ENCODE data around the gene VWA8.

Gene VWA8

DNA sequence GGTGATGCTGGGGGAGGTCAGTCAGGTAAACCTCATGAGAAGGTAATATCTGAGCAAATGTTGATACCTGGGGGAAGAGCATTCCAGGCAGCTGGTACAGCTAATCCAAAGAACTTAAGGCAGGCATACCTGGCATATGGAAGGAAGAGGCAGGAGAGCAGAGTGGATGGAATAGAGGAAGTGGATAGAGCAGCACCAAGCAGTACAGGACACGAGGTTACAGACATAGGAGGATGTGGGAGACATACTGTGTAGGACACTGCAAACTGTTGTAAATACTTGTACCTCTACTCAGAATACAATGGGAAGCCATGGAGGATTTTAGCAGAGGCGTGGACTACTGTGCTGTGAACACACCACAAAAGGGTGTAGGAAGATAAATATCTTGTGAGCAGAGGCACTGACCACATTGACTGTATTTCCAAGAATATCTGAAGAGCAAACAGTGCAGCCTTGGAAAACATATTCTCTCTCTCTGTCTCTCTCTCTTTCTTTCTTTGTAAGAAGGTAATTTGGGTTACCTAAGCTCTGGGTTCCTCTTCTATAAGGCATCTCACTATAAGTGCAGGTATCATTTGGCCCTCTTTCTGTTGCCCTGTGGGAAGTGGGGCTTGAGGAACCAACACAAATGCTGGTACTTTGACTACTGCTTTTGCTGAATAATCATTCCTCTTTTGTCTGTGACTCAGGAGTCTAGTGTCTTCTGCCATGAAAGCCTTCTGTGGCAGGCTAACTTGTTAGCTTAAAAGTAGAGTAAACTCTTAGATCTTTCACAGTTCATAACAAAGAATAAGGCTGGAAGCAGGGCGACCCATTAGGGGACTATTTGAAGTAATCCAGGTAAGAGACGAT, 238.0 kb downstream of the VWA8 start:
- no peak overlapping the region for H3K4me2 ChIP-seq
- no peaks in the 10 kb centered on the region for H3K36me3 ChIP-seq (ENCODE audit: insufficient read depth)
- no peaks in the 10 kb centered on the region for H3K79me2 ChIP-seq (ENCODE audit: insufficient read depth, low read depth)
- H3K9ac ChIP-seq, result no peak overlapping the region
- TF ChIP-seq, protein P1, sequence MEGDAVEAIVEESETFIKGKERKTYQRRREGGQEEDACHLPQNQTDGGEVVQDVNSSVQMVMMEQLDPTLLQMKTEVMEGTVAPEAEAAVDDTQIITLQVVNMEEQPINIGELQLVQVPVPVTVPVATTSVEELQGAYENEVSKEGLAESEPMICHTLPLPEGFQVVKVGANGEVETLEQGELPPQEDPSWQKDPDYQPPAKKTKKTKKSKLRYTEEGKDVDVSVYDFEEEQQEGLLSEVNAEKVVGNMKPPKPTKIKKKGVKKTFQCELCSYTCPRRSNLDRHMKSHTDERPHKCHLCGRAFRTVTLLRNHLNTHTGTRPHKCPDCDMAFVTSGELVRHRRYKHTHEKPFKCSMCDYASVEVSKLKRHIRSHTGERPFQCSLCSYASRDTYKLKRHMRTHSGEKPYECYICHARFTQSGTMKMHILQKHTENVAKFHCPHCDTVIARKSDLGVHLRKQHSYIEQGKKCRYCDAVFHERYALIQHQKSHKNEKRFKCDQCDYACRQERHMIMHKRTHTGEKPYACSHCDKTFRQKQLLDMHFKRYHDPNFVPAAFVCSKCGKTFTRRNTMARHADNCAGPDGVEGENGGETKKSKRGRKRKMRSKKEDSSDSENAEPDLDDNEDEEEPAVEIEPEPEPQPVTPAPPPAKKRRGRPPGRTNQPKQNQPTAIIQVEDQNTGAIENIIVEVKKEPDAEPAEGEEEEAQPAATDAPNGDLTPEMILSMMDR (conservative IDR thresholded peaks at IDR 0.05; ENCODE audit: low read depth, low read length), result no peak
- no peaks in the 10 kb centered on the region for H3K4me1 ChIP-seq (ENCODE audit: low read depth, poor library complexity, severe bottlenecking)
- no peak overlapping the region for H3K4me3 ChIP-seq (IDR thresholded peaks at IDR 0.05; ENCODE audit: insufficient read depth, low read depth, low read length)
- H3K27me3 ChIP-seq (ENCODE audit: insufficient read depth, low read depth), result no peaks in the 10 kb centered on the region
- H2AFZ ChIP-seq (ENCODE audit: low read depth), result no peak overlapping the region
- no peaks in the 10 kb centered on the region for H4K20me1 ChIP-seq (ENCODE audit: insufficient read depth)
- H3K27ac ChIP-seq, result no peak overlapping the region

DNA sequence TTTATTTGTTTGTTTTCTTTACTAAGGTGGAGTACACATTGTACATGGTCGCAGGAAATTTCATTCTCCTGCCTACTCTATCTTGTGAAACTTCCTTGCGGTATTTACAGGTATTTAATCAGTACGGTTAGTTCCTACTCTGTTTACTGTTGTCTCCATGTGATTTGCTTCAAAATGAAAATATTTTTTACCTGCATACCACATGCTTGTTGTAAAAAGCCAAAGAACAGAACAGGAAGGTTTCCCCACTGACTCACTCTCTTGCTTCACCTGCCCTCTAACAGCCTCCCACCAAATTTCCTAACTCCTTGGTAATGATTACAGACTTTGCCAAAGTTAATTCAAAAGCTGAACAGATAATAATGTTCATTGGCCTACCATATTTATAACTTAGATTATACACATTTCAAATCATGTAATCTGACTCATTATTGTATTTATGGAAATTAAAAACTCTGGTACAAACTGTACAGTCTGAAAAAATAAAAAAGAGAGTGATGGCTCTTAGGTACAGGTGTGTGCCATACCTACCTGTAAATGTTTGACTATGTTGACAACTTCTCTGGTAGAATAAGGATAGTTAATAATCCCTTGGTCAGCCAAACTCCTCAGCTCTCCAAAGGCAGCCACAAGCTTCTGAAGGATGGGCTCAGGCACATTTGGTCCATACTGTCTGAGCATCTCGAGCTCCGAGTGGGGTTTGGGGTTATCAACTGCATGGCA, 239.9 kb downstream of the VWA8 start:
- Histone ChIP-seq H3K4me2 (no peak overlapping the region), H3K27ac (no peak overlapping the region), H3K27me3 (ENCODE audit: insufficient read depth, low read depth) (no peaks in the 10 kb centered on the region), H4K20me1 (ENCODE audit: insufficient read depth) (no peaks in the 10 kb centered on the region), H2AFZ (ENCODE audit: low read depth) (no peak overlapping the region), H3K79me2 (ENCODE audit: insufficient read depth, low read depth) (no peaks in the 10 kb centered on the region), H3K4me3 (IDR thresholded peaks at IDR 0.05; ENCODE audit: insufficient read depth, low read depth, low read length) (no peak overlapping the region), H3K4me1 (ENCODE audit: low read depth, poor library complexity, severe bottlenecking) (no peaks in the 10 kb centered on the region), H3K9ac (no peak overlapping the region), H3K36me3 (ENCODE audit: insufficient read depth) (no peaks in the 10 kb centered on the region)
- TF ChIP-seq, protein P1 (conservative IDR thresholded peaks at IDR 0.05; ENCODE audit: low read depth, low read length), result no peak

DNA sequence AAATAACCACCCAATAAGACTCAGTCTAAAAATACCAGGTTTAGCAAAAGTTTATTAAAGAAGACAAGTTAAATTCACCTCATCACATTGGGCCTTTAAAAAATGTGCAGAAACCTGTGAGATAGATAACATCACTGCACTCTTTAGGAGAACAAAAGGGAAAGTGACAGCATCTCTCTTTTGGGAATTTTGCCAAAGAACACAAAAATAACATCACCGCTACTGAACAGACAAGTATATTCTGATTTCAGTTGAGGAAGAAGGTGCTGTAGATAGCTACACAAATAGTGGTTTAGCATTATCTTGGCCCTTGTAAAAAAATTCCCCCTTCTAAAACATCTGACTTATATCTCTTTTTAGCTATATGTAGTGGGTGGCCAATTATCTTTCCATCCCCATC, 244.7 kb downstream of the VWA8 start:
- H4K20me1 ChIP-seq (ENCODE audit: insufficient read depth), result no peaks in the 10 kb centered on the region
- H3K4me1 ChIP-seq (ENCODE audit: low read depth, poor library complexity, severe bottlenecking), result no peaks in the 10 kb centered on the region
- H3K27ac ChIP-seq, result no peak overlapping the region
- H3K79me2 ChIP-seq (ENCODE audit: insufficient read depth, low read depth), result no peaks in the 10 kb centered on the region
- TF ChIP-seq, protein P1 (conservative IDR thresholded peaks at IDR 0.05; ENCODE audit: low read depth, low read length), result no peak
- H2AFZ ChIP-seq (ENCODE audit: low read depth), result no peak overlapping the region
- H3K4me3 ChIP-seq (IDR thresholded peaks at IDR 0.05; ENCODE audit: insufficient read depth, low read depth, low read length), result no peak overlapping the region
- no peaks in the 10 kb centered on the region for H3K36me3 ChIP-seq (ENCODE audit: insufficient read depth)
- no peak overlapping the region for H3K4me2 ChIP-seq
- no peak overlapping the region for H3K9ac ChIP-seq
- H3K27me3 ChIP-seq (ENCODE audit: insufficient read depth, low read depth), result no peaks in the 10 kb centered on the region

DNA sequence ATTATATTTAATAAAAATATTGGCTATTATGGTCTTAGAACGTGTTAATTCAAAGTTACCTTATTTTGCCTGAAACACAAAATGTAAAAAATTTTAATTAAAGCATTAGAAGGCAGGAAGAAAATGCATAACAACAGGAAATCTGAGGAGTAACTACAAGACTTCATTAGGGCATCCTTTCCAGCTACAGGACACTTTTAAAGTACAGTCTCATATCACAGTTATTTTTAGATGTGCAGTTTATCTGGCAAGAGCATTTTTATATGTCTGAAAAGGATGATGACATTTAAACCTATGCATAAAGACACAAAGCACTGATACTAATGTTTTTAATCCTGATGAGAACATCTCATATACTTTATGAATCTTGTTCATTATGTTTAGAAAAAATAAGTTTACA, 247.5 kb downstream of the VWA8 start:
- no peaks in the 10 kb centered on the region for H3K79me2 ChIP-seq (ENCODE audit: insufficient read depth, low read depth)
- H3K27ac ChIP-seq, result no peak overlapping the region
- H3K27me3 ChIP-seq (ENCODE audit: insufficient read depth, low read depth), result no peaks in the 10 kb centered on the region
- no peaks in the 10 kb centered on the region for H3K4me1 ChIP-seq (ENCODE audit: low read depth, poor library complexity, severe bottlenecking)
- H3K4me2 ChIP-seq, result no peak overlapping the region
- H3K4me3 ChIP-seq (IDR thresholded peaks at IDR 0.05; ENCODE audit: insufficient read depth, low read depth, low read length), result no peak overlapping the region
- TF ChIP-seq, protein P1 (conservative IDR thresholded peaks at IDR 0.05; ENCODE audit: low read depth, low read length), result no peak
- H4K20me1 ChIP-seq (ENCODE audit: insufficient read depth), result no peaks in the 10 kb centered on the region
- H3K9ac ChIP-seq, result no peak overlapping the region
- no peak overlapping the region for H2AFZ ChIP-seq (ENCODE audit: low read depth)
- no peaks in the 10 kb centered on the region for H3K36me3 ChIP-seq (ENCODE audit: insufficient read depth)

Measured in KMS-11 (cell line).